HUES48 (cell line): ENCODE measurements around the gene ADCY5.

Source experiments
- H3K27ac ChIP-seq: one replicate; pipeline ENCODE4 v1.7.0; 2013; ENCODE audit warnings: low read depth, low read length, inconsistent platforms
- H3K27me3 ChIP-seq: 2 replicates; pipeline ENCODE4 v1.6.1; 2013; ENCODE audit warnings: mild to moderate bottlenecking, low read length; ENCODE audit not compliant: control insufficient read depth, insufficient read depth
- H3K36me3 ChIP-seq: 2 replicates; pipeline ENCODE4 v1.6.1; 2013; ENCODE audit warnings: low read length; ENCODE audit not compliant: control insufficient read depth, insufficient read depth
- H3K4me1 ChIP-seq: 2 replicates; pipeline ENCODE4 v1.6.1; 2013; ENCODE audit warnings: mild to moderate bottlenecking, low read length; ENCODE audit not compliant: control insufficient read depth, insufficient read depth
- H3K4me3 ChIP-seq: 2 replicates; pipeline ENCODE4 v1.5.1; 2013; ENCODE audit warnings: mild to moderate bottlenecking, low read depth, low read length
- H3K9ac ChIP-seq: 2 replicates; pipeline ENCODE4 v1.6.1; 2013; ENCODE audit warnings: mild to moderate bottlenecking, low read depth, low read length, moderate library complexity
- H3K9me3 ChIP-seq: 2 replicates; pipeline ENCODE4 v1.6.1; 2013; ENCODE audit warnings: low read length; ENCODE audit not compliant: control insufficient read depth, insufficient read depth

Gene ADCY5

DNA sequence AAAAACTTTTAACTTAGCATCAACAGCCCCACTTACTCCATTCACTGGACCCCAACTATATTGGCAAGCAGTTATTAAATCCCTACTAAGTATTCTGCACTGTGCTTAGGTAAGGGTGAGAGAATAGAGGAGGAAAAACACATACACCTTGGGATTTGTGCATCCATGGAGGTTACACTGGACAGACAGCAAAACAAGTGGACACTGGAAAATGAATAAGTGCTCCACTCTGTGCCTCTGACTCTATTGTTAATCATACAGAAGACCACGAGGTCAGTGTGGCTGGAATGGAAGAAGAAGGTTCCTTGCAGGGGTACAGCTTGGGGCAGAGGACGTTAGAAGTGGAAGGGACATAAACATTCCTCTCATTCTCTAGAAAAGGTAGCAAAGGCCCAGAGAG is 3.2 kb downstream of the ADCY5 start:
- H3K27ac ChIP-seq, result no peak overlapping the region
- H3K4me3 ChIP-seq, result no peak overlapping the region
- no peaks in the 10 kb centered on the region for H3K9me3 ChIP-seq
- 0 out of 2 replicates have a peak, but pooled peaks cover 3% of the 10 kb centered on the region for H3K4me1 ChIP-seq
- H3K36me3 ChIP-seq, result no peaks in the 10 kb centered on the region
- H3K9ac ChIP-seq, result no peak overlapping the region
- peaks cover 45% of the 10 kb centered on the region for H3K27me3 ChIP-seq

DNA sequence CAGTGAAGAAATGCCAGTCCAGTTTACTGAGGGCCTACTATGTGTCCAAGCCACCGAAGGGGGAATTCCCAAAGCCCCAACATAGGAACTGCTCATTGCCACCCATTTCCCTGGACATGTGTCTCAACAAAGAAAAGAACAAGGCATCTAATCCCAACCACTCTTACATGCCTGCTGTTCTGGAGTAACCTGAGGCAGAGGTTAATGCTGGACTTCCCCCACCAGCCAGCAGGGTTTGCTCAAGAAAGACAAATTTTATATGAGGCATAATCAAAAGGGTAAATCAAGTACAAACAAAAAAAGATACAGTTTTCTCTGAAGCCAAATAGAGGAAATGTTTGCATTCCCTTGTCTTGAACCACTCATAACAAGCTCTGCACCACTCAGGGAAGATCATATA is 4.1 kb downstream of the ADCY5 start:
- no peaks in the 10 kb centered on the region for H3K9me3 ChIP-seq
- H3K27ac ChIP-seq, result no peak overlapping the region
- H3K9ac ChIP-seq, result no peak overlapping the region
- peaks cover 38% of the 10 kb centered on the region for H3K27me3 ChIP-seq
- H3K4me1 ChIP-seq, result no peaks in the 10 kb centered on the region
- H3K4me3 ChIP-seq, result no peak overlapping the region
- H3K36me3 ChIP-seq, result no peaks in the 10 kb centered on the region

DNA sequence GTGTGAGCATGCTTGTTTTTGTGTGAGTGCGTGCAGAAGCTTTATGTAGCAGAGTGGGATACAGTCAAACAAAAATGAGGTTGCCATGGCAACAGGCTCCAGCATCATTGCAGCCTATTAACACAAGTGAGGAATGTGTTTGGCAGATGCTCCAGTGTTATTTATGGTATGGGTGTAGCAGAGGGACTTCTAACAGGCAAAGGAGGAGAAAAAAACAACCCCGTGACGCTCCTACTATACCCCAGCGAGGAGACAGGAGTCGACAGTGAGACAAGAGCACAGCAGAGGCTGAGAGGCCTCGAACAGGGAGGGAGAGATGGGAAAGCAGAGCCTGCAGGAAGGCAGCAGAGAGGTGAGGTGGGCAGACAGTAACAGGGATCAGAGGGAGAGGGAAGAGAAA is 4.9 kb downstream of the ADCY5 start:
- Histone ChIP-seq H3K9ac (no peak overlapping the region), H3K9me3 (no peaks in the 10 kb centered on the region), H3K4me3 (no peak overlapping the region), H3K27ac (no peak overlapping the region), H3K4me1 (no peaks in the 10 kb centered on the region), H3K36me3 (no peaks in the 10 kb centered on the region), H3K27me3 (peaks cover 35% of the 10 kb centered on the region)

DNA sequence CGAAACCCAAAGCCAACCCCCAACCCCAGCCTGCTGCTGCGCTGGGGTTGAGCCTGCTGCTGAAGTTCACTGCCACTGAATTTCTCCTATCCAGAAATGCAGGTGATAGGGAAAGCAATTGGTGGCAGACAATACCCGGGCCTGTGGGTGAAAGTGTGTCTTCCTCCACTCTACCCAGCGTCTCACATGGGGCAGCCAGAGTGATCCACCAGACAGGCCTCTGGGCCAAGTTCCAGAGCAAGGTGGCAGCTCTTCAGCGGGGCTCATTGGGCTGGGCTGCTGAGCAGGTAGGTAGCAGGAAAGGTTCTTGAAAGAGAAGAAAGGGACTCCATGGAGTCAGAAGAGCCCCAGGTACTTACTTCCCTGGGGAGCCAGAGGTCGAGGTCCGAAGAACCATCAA is 6.0 kb downstream of the ADCY5 start:
- H3K9ac ChIP-seq, result no peak overlapping the region
- H3K4me3 ChIP-seq, result no peak overlapping the region
- no peak overlapping the region for H3K27ac ChIP-seq
- H3K9me3 ChIP-seq, result no peaks in the 10 kb centered on the region
- H3K4me1 ChIP-seq, result no peaks in the 10 kb centered on the region
- H3K27me3 ChIP-seq, result peaks cover 25% of the 10 kb centered on the region
- H3K36me3 ChIP-seq, result no peaks in the 10 kb centered on the region

DNA sequence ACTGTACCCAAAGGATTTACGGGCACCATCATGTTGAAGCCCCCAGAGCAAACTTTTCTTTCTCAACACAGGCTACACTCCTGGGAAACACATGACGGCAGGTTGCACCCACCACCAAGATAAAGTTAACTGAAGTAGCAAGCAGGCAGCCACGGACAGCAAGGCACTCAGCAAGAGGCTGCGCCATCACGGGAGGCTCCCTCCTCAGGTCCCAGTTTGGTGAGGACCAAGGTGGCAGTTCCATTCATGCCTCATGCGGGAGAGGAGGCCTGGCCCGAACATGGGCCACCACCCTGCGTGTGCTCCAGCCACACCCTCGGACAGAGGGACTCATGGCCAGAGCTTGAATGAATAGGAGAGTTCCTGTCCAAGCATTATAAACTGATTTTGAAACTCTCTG is 6.8 kb downstream of the ADCY5 start:
- Histone ChIP-seq H3K9me3 (no peaks in the 10 kb centered on the region), H3K4me1 (no peaks in the 10 kb centered on the region), H3K36me3 (no peaks in the 10 kb centered on the region), H3K4me3 (no peak overlapping the region), H3K9ac (no peak overlapping the region), H3K27ac (no peak overlapping the region), H3K27me3 (peaks cover 18% of the 10 kb centered on the region)

DNA sequence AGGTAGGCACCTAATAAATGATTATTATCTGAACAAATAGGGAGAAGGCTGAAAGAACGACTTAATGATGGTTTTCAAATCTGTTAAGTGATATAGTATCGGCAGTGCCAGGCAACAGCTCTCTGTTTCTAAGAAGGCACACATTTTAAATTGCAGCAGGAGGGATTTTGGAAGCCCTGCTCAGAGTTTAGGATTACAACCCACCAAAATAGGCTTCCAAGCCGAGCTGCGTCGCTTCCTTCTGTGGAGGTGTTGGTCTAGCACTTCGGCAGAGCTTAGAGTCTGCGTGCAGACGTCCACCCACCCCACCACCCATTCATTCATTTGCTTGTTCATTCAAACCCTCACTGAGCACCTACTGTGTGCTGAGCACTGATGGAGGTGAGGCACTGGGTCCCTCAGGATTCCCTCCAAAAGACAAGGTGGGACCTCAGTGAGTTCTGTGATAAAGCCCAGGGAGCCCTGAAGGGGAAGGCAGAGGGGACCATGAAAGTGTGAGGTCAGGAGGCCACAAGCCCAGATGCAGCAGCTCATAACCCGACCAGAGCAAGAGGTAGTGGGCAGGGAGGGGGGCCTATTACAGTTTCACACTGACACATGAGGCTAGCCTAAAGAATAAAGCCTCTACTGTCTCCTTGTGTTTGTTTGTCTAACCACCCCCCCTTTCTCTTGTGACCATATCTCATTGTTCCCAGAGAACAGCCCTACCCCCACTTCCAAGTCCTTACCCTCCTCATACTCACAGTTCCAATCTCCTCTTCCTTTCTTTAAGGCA is 8.9 kb downstream of the ADCY5 start:
- Histone ChIP-seq H3K27me3 (no peaks in the 10 kb centered on the region), H3K9me3 (no peaks in the 10 kb centered on the region)

DNA sequence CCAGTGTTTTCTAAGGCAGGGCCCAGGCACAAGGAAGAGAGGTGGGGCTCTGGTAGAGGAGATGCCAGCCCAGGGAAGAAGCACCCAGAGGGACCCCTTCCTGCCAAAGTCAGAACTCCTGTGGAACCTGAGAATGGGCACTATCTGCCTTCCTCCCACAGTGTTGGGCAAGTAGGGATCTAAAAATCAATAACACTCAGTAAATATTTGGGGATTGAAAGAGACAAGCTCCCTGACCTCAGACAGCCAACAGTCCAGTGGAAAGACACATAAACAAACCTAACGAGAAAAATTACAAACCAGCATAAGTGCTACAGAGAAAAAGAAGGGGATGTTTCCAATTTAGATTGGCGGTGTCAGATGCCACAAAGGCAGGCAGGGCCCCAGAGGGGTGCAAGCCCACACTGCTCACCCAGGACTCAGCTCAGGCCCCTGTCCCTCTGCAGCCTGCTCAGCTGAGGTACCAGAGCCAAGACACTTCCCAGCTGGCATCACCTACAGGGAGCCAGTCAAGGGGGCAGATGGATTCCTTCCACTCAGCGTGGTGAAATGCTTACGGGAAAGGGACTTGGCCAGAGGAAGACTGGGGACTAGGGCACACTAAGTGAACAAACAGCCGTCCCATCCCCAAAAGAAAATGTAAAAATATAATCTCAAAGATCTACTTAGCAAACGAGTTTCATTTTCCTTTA is 15.9 kb downstream of the ADCY5 start:
- no peak overlapping the region for H3K27ac ChIP-seq
- H3K4me3 ChIP-seq, result no peak overlapping the region
- H3K27me3 ChIP-seq, result no peaks in the 10 kb centered on the region
- no peaks in the 10 kb centered on the region for H3K9me3 ChIP-seq
- H3K9ac ChIP-seq, result no peak overlapping the region
- no peaks in the 10 kb centered on the region for H3K4me1 ChIP-seq
- no peaks in the 10 kb centered on the region for H3K36me3 ChIP-seq

More for the DNA sequence above, 8.9 kb downstream of the ADCY5 start:
- no peaks in the 10 kb centered on the region for H3K36me3 ChIP-seq
- H3K27ac ChIP-seq, result no peak overlapping the region
- H3K4me1 ChIP-seq, result no peaks in the 10 kb centered on the region
- H3K9ac ChIP-seq, result no peak overlapping the region
- H3K4me3 ChIP-seq, result no peak overlapping the region

DNA sequence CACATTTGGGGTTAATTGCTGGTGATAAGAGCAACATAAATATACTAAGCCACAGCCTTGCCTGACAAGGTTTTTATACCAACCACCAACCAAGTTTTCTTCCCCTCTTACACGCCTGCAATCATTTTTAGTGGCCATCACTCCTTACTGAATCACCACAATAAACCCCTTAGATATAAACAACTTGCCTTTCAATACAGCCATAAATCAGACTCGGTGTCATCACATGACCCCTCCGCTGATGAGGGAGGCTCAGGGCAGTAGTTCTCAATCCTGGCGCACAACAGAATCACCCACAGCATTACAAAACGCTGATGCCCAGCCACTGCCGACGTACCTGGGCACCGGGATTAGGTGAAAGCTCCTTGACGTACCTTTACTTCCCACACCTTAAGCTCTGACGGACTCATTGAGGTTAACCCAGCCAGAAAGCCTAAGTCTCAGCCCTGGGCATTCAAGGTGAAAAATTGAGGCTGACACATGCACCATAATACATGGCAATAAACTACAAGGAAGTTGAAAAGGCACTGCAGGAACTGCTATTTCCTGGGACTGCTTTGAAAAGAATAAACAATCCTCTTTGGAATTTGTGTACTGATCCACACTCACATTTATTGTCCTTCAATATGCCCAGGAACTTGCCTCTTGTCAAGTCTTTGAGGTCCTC is 17.1 kb downstream of the ADCY5 start:
- Histone ChIP-seq H3K4me3 (no peak overlapping the region), H3K9ac (no peak overlapping the region), H3K27me3 (no peaks in the 10 kb centered on the region), H3K4me1 (no peaks in the 10 kb centered on the region), H3K9me3 (no peaks in the 10 kb centered on the region), H3K27ac (no peak overlapping the region), H3K36me3 (no peaks in the 10 kb centered on the region)

DNA sequence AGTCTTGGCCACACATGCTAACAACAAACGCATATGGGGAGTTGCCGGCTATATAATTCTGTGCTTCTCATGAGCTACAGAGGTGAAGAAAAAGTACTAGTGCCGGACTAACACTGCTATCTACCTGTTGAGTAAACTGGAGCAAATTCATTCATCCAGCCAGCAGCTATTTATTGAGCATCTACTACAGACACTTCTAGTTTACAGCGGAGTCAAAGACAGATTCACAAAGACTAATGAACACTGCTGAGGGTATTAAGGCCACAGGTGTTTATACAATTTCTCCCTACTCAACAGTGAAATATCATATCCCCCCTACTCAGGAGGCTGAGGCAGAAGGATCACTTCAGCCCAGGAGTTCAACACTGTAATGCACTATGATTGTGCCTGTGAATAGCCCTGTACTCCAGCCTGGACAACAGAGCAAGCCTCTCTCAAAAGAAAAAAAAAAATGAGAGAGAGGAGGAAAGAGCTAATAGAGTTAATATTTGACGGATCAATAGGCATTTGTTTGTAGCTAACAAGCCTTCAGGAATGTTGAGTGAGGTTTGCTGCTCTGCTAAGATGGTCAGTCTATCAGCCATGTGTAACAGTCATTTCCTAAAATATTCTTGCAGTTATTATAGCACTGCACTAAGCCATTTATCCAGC is 17.8 kb downstream of the ADCY5 start:
- no peak overlapping the region for H3K9ac ChIP-seq
- no peaks in the 10 kb centered on the region for H3K9me3 ChIP-seq
- no peaks in the 10 kb centered on the region for H3K4me1 ChIP-seq
- H3K36me3 ChIP-seq, result no peaks in the 10 kb centered on the region
- no peak overlapping the region for H3K4me3 ChIP-seq
- no peaks in the 10 kb centered on the region for H3K27me3 ChIP-seq
- no peak overlapping the region for H3K27ac ChIP-seq

DNA sequence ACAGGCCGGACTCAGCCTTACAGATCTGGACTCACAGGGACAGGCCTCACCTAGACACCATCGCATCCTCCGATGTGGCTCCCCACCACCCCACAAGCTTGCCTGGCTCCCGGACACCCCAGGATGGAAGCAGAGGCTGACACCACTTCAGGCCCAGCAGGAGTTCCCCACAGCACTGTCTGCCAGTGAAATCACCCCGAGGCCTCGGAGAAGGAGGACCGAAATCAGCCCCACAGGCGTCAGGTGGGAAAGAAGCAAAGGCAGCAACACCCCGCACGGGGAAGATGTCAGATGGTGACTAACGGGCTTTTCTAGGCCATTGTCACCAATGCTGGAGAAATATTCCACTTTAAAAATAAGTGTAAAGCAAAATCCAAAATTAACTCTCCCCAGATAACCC is 18.6 kb downstream of the ADCY5 start:
- H3K9me3 ChIP-seq, result no peaks in the 10 kb centered on the region
- no peak overlapping the region for H3K27ac ChIP-seq
- H3K4me1 ChIP-seq, result no peaks in the 10 kb centered on the region
- H3K27me3 ChIP-seq, result no peaks in the 10 kb centered on the region
- no peaks in the 10 kb centered on the region for H3K36me3 ChIP-seq
- no peak overlapping the region for H3K4me3 ChIP-seq
- no peak overlapping the region for H3K9ac ChIP-seq
